Lower leg skin (tissue), 4 donors: Measurements from ENCODE around the gene HOXB13. TPM values are rescaled to one million over a fixed set of nuclear protein-coding genes. Genes with fewer than 3 reads are reported as not detected.

Experiments
- DNase-seq, 2 donors: peaks; one replicate each; pipeline ENCODE4 v3.0.0-alpha.2; 2019; ENCODE audit warnings: low spot score in 2 of 2
- H3K4me3 ChIP-seq: fragments of 200-600 bp; sonication (generic); 2 replicates; pipeline ENCODE4 v1.5.1; 2017; ENCODE audit warnings: mild to moderate bottlenecking, low read depth; ENCODE audit not compliant: poor library complexity, severe bottlenecking
- CTCF ChIP-seq, 3 donors: fragments of 450-650 bp; IDR thresholded peaks; one replicate each; pipeline ENCODE4 v1.5.1; 2016; ENCODE audit warnings: antibody characterized with exemption in 3 of 3, mild to moderate bottlenecking in 3 of 3, moderate library complexity in 2 of 3
- POLR2A ChIP-seq, 2 donors: fragments of 450-650 bp; IDR thresholded peaks; one replicate each; pipeline ENCODE4 v1.6.1; 2016 to 2017; ENCODE audit warnings: antibody characterized with exemption in 2 of 2, mild to moderate bottlenecking in 1 of 2, moderate library complexity in 1 of 2
- whole genome bisulfite sequencing, 2 donors: methylation state at CpG; one replicate each; pipeline ENCODE4 v1.1.5; 2018; 5-methylcytosine and 5-hydroxymethylcytosine counted together
- intact Hi-C: fragments of 100-400 bp; cut with DNase I; formaldehyde crosslinking; loops from one replicate; pipeline ENCODE4 v1.15.0; 2023; ENCODE audit warnings: low total_unique reads
- total RNA-seq, 4 donors: library from RNA; depleted of rRNA; stranded (reverse); fragments of >200 nt; gene quantifications; one replicate each; pipeline ENCODE4 v1.1.0, GENCODE V29; 2016

The HOXB13 gene
- total RNA-seq, 4 donors from 2014 or later = 0.07 to 0.84 (median 0.08) TPM; not detected in 1

GRCh38 chr17:48725288-48726064, 3.1 kb downstream of the HOXB13 start:
- peak in 1 of 2 donors; percentile 85 for DNase-seq
- intact Hi-C loops = no loop called here

GRCh38 chr17:48725004-48725287, 3.6 kb downstream of the HOXB13 start:
- intact Hi-C loops = no loop called here
- no peak for DNase-seq
- no peak overlapping the region for H3K4me3 ChIP-seq
- TF ChIP-seq CTCF (IDR thresholded peaks at IDR 0.05) (no peak), POLR2A (IDR thresholded peaks at IDR 0.05) (no peak)
- 4 to 9% methylated on average over 16 of the region's 16 CpGs for WGBS, 2 donors

More at GRCh38 chr17:48725288-48726064, 3.1 kb downstream of the HOXB13 start:
- 7 to 32% methylated on average over 26 to 33 of the region's 38 CpGs for WGBS, 2 donors
- H3K4me3 ChIP-seq = no peak overlapping the region
- TF ChIP-seq POLR2A (IDR thresholded peaks at IDR 0.05) = no peak
- TF ChIP-seq CTCF (IDR thresholded peaks at IDR 0.05) = no peak

GRCh38 chr17:48724251-48725003, 4.1 kb downstream of the HOXB13 start:
- TF ChIP-seq CTCF (IDR thresholded peaks at IDR 0.05) (no peak), POLR2A (IDR thresholded peaks at IDR 0.05) (no peak)
- peak; percentile 72 to 97 for DNase-seq
- intact Hi-C loops = no loop called here
- H3K4me3 ChIP-seq = no peak overlapping the region
- WGBS, 2 donors = 10 to 13% methylated on average over 32 of the region's 32 CpGs

GRCh38 chr17:48723423-48724250, 4.9 kb downstream of the HOXB13 start:
- no peak for TF ChIP-seq CTCF (IDR thresholded peaks at IDR 0.05)
- TF ChIP-seq POLR2A (IDR thresholded peaks at IDR 0.05) = no peak
- WGBS, 2 donors = 11 to 17% methylated on average over 42 of the region's 42 CpGs
- no peak overlapping the region for H3K4me3 ChIP-seq
- DNase-seq = peak in 1 of 2 donors; percentile 92
- intact Hi-C loops = no loop called here

- intact Hi-C loops = no loop called here
- TF ChIP-seq CTCF (IDR thresholded peaks at IDR 0.05) (no peak), POLR2A (IDR thresholded peaks at IDR 0.05) (no peak)
- 5 to 6% methylated on average over 21 of the region's 21 CpGs for WGBS, 2 donors
- no peak within 1 kb of the TSS for H3K4me3 ChIP-seq
- no peak for DNase-seq
Measured at GRCh38 chr17:48722915-48723422, 5.6 kb downstream of the HOXB13 start, which contains the start of gene PRAC2. TSS of gene PRAC2 (plus strand) at chr17:48723185. CDS start at chr17:48724411, 1,226 bp downstream.
